Breast epithelium (tissue), 4 donors: Measurements from ENCODE around the gene LMBR1. TPM values are rescaled to one million over a fixed set of nuclear protein-coding genes. Genes with fewer than 3 reads are reported as not detected.
"Not testable (repeated sequence)": the region's sequence is repeated elsewhere in the genome, so short reads cannot be mapped to it uniquely, and the experiment has no call there.

ENCODE experiments used
- DNase-seq, 2 donors: peaks; one replicate each; pipeline ENCODE4 v3.0.0-alpha.2; 2019; ENCODE audit warnings: low spot score in 2 of 2
- H3K27ac ChIP-seq, 2 donors: fragments of 200-600 bp; sonication (generic) in 1 of 2; one replicate each; pipeline ENCODE4 v1.5.1; 2016 to 2019; ENCODE audit warnings: mild to moderate bottlenecking in 1 of 2
- H3K27me3 ChIP-seq, 2 donors: fragments of 200-600 bp; sonication (generic) in 1 of 2; one replicate each; pipeline versions ENCODE4 v1.5.1 to v1.6.0; 2017 to 2019; ENCODE audit warnings: control low read depth in 1 of 2, mild to moderate bottlenecking in 1 of 2
- H3K36me3 ChIP-seq: fragments of 200-600 bp; one replicate; pipeline ENCODE4 v1.5.1; 2019
- H3K4me1 ChIP-seq, 2 donors: fragments of 200-600 bp; sonication (generic); one replicate each; pipeline ENCODE4 v1.5.1; 2016 to 2019; ENCODE audit warnings: control low read depth in 1 of 2
- H3K4me3 ChIP-seq, 3 donors: fragments of 200-600 bp; sonication (generic); 1 replicate in 2 of 3; 2 replicates in 1 of 3; pipeline ENCODE4 v1.5.1; 2016 to 2019; ENCODE audit warnings: mild to moderate bottlenecking in 3 of 3, moderate library complexity in 2 of 3
- H3K9me3 ChIP-seq, 2 donors: fragments of 200-600 bp; sonication (generic) in 1 of 2; one replicate each; pipeline ENCODE4 v1.5.1; 2016 to 2019; ENCODE audit warnings: control low read depth in 1 of 2
- POLR2A ChIP-seq: fragments of 450-650 bp; IDR thresholded peaks from one replicate; pipeline ENCODE4 v1.6.1; 2016; ENCODE audit warnings: antibody characterized with exemption, mild to moderate bottlenecking, moderate library complexity
- POLR2AphosphoS5 ChIP-seq, 3 donors: sonication (generic); formaldehyde crosslinking; IDR thresholded peaks; one replicate each; pipeline ENCODE4 v1.6.1; 2017; ENCODE audit warnings: antibody characterized with exemption in 3 of 3
- intact Hi-C: fragments of 100-400 bp; cut with DNase I; formaldehyde crosslinking; loops from one replicate; pipeline ENCODE4 v1.15.1; 2023; ENCODE audit warnings: low total_unique reads
- total RNA-seq, 3 donors: library from RNA; depleted of rRNA; stranded (reverse); fragments of >200 nt; gene quantifications; one replicate each; pipeline ENCODE4 v1.1.0, GENCODE V29; 2016
- TF ChIP-seq, protein P1 (sequence below), 3 donors: fragments of 450-650 bp; IDR thresholded peaks; one replicate each; pipeline ENCODE4 v1.5.1; 2016 to 2017; ENCODE audit warnings: antibody characterized with exemption in 3 of 3, mild to moderate bottlenecking in 3 of 3, moderate library complexity in 3 of 3

LMBR1 gene
- total RNA-seq, 3 donors from 2014 or later: 69.0 to 90.6 (median 88.8) TPM

DNA sequence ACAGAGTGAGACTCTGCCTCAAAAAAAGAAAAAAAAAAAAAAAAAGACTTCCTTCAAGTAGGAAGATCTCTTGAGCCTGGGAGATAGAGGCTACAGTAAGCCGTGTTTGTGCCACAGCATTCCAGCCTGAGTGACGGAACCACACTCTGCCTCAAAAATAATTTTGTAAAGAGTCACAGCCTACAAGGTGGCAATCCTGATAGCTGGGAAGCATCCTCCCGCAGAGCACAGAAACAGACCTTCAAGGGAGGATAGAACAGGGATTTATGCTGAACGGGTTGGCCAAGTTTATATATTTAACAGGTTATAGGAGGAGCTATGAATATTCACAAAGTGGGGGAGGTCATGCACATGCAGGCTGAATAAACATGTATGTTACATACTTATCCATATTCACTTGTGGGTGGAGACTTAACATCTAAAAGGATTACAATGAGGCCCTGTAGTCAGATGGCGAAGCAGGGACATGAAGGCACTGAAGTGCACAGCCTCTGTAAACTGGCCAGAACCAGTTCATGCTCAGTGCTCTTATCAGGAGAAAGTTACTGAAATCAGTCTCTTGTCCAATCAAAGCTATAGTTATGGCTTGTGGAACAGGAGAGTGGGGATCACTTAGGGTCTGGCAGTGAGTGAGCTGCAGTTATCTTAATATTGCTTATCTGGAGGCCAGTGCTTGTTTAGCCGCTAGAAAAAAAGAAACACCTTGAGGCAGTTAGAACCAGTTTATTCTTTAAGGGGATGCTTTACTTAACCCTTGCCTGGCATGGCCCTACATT is 6.8 kb downstream of the LMBR1 start:
- intact Hi-C loops: no loop called here
- H3K4me3 ChIP-seq: no peak overlapping the region
- no peaks in the 10 kb centered on the region for H3K36me3 ChIP-seq

DNA sequence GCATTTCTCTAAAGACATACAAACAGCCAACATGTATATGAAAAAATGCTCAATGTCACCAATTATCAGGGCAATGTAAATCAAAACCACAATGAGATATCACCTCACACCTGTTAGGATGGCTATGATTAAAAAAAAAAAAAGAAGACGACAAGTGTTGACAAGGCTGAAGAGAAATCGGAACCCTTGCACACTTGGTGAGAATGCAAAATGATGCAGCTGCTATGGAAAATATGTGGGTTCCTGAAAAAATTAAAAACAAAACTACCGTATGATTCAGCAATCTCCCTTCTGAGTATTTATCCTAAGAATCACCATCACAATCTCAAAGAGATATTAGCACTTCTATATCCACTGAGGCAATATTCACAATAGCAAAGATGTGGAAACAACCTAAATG is 11.3 kb downstream of the LMBR1 start:
- no peak overlapping the region for H3K27ac ChIP-seq
- H3K27me3 ChIP-seq: no peaks in the 10 kb centered on the region
- H3K4me3 ChIP-seq: no peak overlapping the region
- no peak for DNase-seq
- TF ChIP-seq POLR2AphosphoS5 (IDR thresholded peaks at IDR 0.05) (no peak), POLR2A (no peak)
- TF ChIP-seq, protein P1, sequence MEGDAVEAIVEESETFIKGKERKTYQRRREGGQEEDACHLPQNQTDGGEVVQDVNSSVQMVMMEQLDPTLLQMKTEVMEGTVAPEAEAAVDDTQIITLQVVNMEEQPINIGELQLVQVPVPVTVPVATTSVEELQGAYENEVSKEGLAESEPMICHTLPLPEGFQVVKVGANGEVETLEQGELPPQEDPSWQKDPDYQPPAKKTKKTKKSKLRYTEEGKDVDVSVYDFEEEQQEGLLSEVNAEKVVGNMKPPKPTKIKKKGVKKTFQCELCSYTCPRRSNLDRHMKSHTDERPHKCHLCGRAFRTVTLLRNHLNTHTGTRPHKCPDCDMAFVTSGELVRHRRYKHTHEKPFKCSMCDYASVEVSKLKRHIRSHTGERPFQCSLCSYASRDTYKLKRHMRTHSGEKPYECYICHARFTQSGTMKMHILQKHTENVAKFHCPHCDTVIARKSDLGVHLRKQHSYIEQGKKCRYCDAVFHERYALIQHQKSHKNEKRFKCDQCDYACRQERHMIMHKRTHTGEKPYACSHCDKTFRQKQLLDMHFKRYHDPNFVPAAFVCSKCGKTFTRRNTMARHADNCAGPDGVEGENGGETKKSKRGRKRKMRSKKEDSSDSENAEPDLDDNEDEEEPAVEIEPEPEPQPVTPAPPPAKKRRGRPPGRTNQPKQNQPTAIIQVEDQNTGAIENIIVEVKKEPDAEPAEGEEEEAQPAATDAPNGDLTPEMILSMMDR (IDR thresholded peaks at IDR 0.05): no peak
- intact Hi-C loops: no loop called here
- no peaks in the 10 kb centered on the region for H3K4me1 ChIP-seq
- H3K36me3 ChIP-seq: no peaks in the 10 kb centered on the region
- peaks cover 0 to 7% of the 10 kb centered on the region in 2 donors for H3K9me3 ChIP-seq

More for the DNA sequence above, 6.8 kb downstream of the LMBR1 start:
- Histone ChIP-seq H3K4me1 (no peaks in the 10 kb centered on the region), H3K27me3 (no peaks in the 10 kb centered on the region), H3K27ac (no peak overlapping the region), H3K9me3 (no peaks in the 10 kb centered on the region)
- TF ChIP-seq POLR2AphosphoS5 (IDR thresholded peaks at IDR 0.05) (no peak), POLR2A (no peak)
- TF ChIP-seq, protein P1 (IDR thresholded peaks at IDR 0.05): no peak
- DNase-seq: no peak

DNA sequence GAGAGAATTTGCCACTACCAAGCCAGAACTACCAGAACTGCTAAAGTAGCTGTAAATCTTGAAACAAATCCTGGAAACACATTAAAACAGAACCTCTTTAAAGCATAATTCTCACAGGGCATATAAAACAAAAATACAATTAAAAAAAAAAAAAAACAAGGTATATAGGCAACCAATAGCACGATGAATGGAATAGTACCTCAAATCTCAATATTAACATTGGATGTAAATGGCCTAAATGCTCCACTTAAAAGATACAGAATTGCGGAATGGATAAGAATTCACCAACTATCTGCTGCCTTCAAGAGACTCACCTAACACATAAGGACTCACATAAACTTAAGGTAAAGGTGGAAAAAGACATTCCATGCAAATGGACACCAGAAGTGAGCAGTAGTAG is 17.2 kb downstream of the LMBR1 start:
- Histone ChIP-seq H3K4me3 (no peak overlapping the region), H3K36me3 (no peaks in the 10 kb centered on the region), H3K9me3 (peaks cover 0 to 7% of the 10 kb centered on the region in 2 donors), H3K4me1 (no peaks in the 10 kb centered on the region), H3K27me3 (no peaks in the 10 kb centered on the region), H3K27ac (no peak overlapping the region)
- TF ChIP-seq POLR2AphosphoS5 (IDR thresholded peaks at IDR 0.05) (no peak), POLR2A (no peak)
- TF ChIP-seq, protein P1 (IDR thresholded peaks at IDR 0.05): no peak
- intact Hi-C loops: no loop called here
- no peak for DNase-seq

DNA sequence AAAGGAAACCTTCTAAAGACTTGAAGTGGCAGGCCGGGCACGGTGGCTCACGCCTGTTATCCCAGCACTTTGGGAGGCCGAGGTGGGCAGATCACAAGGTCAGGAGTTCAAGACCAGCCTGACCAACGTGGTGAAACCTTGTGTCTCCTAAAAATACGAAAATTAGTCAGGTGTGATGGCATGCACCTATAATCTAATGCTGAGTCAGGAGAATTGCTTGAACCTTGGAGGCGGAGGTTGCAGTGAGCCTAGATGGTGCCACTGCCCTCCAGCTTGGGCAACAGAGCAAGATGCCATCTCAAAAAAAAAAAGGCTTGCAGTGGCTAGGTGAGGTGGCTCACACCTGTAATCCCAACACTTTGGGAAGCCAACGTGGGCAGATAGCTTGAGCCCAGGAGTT is 24.6 kb downstream of the LMBR1 start:
- H3K27ac ChIP-seq, DNase-seq, H3K4me1 ChIP-seq, H3K36me3 ChIP-seq, intact Hi-C loops, H3K27me3 ChIP-seq, H3K9me3 ChIP-seq, H3K4me3 ChIP-seq: not testable (repeated sequence)

DNA sequence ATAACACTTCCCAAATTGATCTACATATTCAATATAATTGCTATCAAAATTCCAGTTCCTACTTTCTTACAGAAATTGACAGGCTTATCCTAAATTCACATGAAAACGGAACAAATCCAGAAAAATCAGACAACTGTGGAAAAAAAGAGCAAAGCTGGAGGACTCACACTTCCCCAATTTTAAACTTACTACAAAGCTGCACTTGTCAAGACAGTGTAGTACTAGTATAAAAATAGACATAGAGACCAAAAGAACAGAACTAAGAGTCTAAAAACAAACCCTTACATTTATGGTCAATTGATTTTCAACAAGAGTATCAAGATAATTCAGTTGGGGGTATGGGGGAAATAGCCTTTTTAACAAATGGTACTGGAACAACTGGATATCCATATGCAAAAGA is 27.5 kb downstream of the LMBR1 start:
- Histone ChIP-seq H3K4me3 (no peak overlapping the region), H3K27ac (no peak overlapping the region), H3K9me3 (peaks cover 9 to 11% of the 10 kb centered on the region in 2 donors), H3K4me1 (no peaks in the 10 kb centered on the region), H3K27me3 (no peaks in the 10 kb centered on the region), H3K36me3 (no peaks in the 10 kb centered on the region)
- DNase-seq: no peak
- intact Hi-C loops: no loop called here
- no peak for TF ChIP-seq POLR2A
- TF ChIP-seq, protein P1 (IDR thresholded peaks at IDR 0.05): no peak
- TF ChIP-seq POLR2AphosphoS5 (IDR thresholded peaks at IDR 0.05): no peak

DNA sequence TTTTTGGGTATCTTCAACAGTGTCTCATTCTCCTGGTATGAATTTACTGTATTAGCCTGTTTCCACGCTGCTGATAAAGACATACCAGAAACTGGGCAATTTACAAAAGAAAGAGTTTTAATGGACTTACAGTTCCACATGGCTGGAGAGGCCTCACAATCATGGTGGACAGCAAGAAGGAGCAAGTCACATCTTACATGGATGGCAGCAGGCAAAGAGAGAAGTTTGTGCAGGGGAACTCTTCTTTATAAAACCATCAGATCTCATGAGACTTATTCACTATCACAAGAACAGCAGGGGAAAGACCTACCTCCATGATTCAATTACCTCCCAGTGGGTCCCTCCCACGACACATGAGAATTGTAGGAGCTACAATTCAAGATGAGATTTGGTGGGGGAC is 31.0 kb downstream of the LMBR1 start:
- H3K9me3 ChIP-seq: peaks cover 21 to 27% of the 10 kb centered on the region in 2 donors
- H3K36me3 ChIP-seq, H3K4me1 ChIP-seq, H3K4me3 ChIP-seq, H3K27me3 ChIP-seq, H3K27ac ChIP-seq, intact Hi-C loops, DNase-seq: not testable (repeated sequence)
